Suprapubic skin (tissue), 4 donors: ENCODE results near the gene MDFI. TPM values are rescaled to one million over a fixed set of nuclear protein-coding genes. Genes with fewer than 3 reads are reported as not detected.

Experiments
- DNase-seq, 2 donors: peaks; one replicate each; pipeline ENCODE4 v3.0.0-alpha.2; 2019; ENCODE audit warnings: low spot score in 2 of 2
- H3K27ac ChIP-seq: fragments of 200-600 bp; sonication (generic); one replicate; pipeline ENCODE4 v1.5.1; 2019
- H3K27me3 ChIP-seq: fragments of 200-600 bp; sonication (generic); one replicate; pipeline ENCODE4 v1.5.1; 2019
- H3K36me3 ChIP-seq: fragments of 200-600 bp; sonication (generic); one replicate; pipeline ENCODE4 v1.5.1; 2019
- H3K4me1 ChIP-seq: fragments of 200-600 bp; sonication (generic); one replicate; pipeline ENCODE4 v1.5.1; 2019
- H3K4me3 ChIP-seq: fragments of 200-600 bp; sonication (generic); one replicate; pipeline ENCODE4 v1.5.1; 2019; ENCODE audit warnings: mild to moderate bottlenecking
- H3K9me3 ChIP-seq: fragments of 200-600 bp; sonication (generic); one replicate; pipeline ENCODE4 v1.5.1; 2019
- EP300 ChIP-seq: sonication (generic); formaldehyde crosslinking; IDR thresholded peaks from one replicate; pipeline ENCODE4 v1.6.1; 2017; ENCODE audit warnings: antibody characterized with exemption
- POLR2AphosphoS5 ChIP-seq, 3 donors: sonication (generic); formaldehyde crosslinking; IDR thresholded peaks; one replicate each; pipeline ENCODE4 v1.6.1; 2017; ENCODE audit warnings: antibody characterized with exemption in 3 of 3
- WGBS: methylation state at CpG from one replicate; pipeline ENCODE4 v1.1.5; 2018; 5-methylcytosine and 5-hydroxymethylcytosine counted together
- total RNA-seq, 4 donors: library from RNA; depleted of rRNA; stranded (reverse); fragments of >200 nt; gene quantifications; one replicate each; pipeline ENCODE4 v1.1.0, GENCODE V29; 2016
- TF ChIP-seq, protein P1 (sequence below), 2 donors: fragments of 200-600 bp in 1 of 2; fragments of 450-650 bp in 1 of 2; sonication (generic) in 1 of 2; IDR thresholded peaks; one replicate each; pipeline ENCODE4 v1.5.1; 2016 to 2019; ENCODE audit warnings: antibody characterized with exemption in 2 of 2, mild to moderate bottlenecking in 1 of 2, moderate library complexity in 1 of 2

MDFI gene
- total RNA-seq, 4 donors from 2014 or later: 21.7 to 51.8 (median 31.4) TPM

DNA sequence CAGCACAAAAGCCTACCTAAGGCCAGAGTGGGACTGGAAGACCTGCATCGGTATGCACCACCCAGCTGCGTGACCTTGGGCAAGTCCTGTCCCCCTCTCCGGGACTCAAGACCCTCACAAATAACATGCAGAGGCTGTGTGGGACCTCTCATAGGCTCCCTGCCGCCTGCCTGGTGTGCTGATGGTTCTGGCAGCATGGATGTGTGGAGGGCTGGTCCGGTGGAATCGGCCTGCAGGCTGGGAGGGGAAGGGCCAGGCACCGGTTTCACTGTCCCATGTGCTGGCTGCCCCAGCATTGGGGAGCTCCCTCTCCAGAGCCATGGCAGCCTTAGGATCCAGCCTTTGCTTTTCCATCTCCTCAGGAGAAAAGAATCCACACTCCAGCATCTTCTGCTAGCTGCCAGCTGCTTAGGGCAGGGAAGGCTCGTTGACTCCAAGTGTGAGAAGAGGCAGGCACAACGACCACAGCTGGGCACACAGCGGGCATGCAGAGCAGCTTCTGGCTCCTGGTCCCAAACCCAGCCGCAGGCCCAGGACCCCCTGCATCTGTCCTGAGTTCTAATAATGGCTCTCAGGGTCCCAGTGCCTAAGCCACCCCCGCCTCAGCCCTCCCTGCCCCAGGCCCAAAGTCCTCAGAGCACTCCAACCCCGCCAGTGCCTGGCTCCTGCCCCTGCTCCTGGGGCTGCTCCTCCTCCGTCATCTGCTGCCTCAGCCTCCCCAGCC is 64.7 kb downstream of the MDFI start:
- Histone ChIP-seq H3K4me3 (no peak overlapping the region), H3K9me3 (no peaks in the 10 kb centered on the region), H3K27me3 (no peaks in the 10 kb centered on the region), H3K27ac (no peak overlapping the region), H3K36me3 (peaks cover 5% of the 10 kb centered on the region), H3K4me1 (peaks cover 44% of the 10 kb centered on the region)
- WGBS: 87% methylated on average over 10 of the region's 14 CpGs
- no peak for TF ChIP-seq EP300
- no peak for TF ChIP-seq POLR2AphosphoS5 (IDR thresholded peaks at IDR 0.05)
- TF ChIP-seq, protein P1, sequence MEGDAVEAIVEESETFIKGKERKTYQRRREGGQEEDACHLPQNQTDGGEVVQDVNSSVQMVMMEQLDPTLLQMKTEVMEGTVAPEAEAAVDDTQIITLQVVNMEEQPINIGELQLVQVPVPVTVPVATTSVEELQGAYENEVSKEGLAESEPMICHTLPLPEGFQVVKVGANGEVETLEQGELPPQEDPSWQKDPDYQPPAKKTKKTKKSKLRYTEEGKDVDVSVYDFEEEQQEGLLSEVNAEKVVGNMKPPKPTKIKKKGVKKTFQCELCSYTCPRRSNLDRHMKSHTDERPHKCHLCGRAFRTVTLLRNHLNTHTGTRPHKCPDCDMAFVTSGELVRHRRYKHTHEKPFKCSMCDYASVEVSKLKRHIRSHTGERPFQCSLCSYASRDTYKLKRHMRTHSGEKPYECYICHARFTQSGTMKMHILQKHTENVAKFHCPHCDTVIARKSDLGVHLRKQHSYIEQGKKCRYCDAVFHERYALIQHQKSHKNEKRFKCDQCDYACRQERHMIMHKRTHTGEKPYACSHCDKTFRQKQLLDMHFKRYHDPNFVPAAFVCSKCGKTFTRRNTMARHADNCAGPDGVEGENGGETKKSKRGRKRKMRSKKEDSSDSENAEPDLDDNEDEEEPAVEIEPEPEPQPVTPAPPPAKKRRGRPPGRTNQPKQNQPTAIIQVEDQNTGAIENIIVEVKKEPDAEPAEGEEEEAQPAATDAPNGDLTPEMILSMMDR (IDR thresholded peaks at IDR 0.05): no peak
- no peak for DNase-seq

Other genes starting within 250 kb of the MDFI start
- 10 to 100 TPM in 2 of 4 donors, 1 to 10 TPM in 2; 8.1 to 12.1 (median 10.4) TPM for gene FOXP4, start 92.1 kb upstream of the MDFI start, total RNA-seq
- 10 to 100 TPM; 19.0 to 23.3 (median 21.6) TPM for gene TFEB, start 97.1 kb downstream of the MDFI start, total RNA-seq
- not detected for gene PGC, start 108.9 kb downstream of the MDFI start, total RNA-seq
- 1 to 10 TPM; 1.9 to 3.9 (median 3.7) TPM for gene FRS3, start 141.4 kb downstream of the MDFI start, total RNA-seq
- 1 to 10 TPM in 2 of 4 donors, under 1 TPM in 1, not detected in 1; 0.34 to 4.6 (median 3.6) TPM for gene PRICKLE4, start 142.3 kb downstream of the MDFI start, total RNA-seq
- gene TOMM6, start 149.2 kb downstream of the MDFI start, total RNA-seq: 100 to 1,000 TPM in 3 of 4 donors, 10 to 100 TPM in 1; 50.2 to 165 (median 136) TPM